ENCODE results near the gene CLDN17.

The CLDN17 gene, protein sequence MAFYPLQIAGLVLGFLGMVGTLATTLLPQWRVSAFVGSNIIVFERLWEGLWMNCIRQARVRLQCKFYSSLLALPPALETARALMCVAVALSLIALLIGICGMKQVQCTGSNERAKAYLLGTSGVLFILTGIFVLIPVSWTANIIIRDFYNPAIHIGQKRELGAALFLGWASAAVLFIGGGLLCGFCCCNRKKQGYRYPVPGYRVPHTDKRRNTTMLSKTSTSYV

DNA sequence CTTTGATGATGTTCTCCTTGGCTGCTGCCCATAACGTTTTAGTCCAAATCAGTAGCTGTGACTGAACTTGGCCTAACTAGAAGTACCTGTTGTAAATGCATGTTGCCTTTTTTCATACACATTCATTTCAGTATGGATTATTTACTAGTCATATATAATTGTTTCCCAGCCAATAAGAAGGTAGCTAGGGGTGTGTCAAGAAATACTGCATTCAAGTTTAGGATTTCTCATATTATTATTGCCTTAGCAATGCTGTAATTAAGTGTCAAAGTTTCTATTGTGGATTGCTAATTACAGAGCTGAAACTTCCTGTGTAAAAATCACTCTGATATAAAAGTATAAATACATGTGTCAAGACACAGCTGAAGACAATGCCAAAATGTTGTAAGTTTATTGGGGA lies at the start of gene CLDN17:
Gene CLDN17 (minus strand): TSS at position 101 of the 400 bp plus-strand sequence. CDS start 188 bp downstream, outside the sequence.
- DNase-seq: no peak

DNA sequence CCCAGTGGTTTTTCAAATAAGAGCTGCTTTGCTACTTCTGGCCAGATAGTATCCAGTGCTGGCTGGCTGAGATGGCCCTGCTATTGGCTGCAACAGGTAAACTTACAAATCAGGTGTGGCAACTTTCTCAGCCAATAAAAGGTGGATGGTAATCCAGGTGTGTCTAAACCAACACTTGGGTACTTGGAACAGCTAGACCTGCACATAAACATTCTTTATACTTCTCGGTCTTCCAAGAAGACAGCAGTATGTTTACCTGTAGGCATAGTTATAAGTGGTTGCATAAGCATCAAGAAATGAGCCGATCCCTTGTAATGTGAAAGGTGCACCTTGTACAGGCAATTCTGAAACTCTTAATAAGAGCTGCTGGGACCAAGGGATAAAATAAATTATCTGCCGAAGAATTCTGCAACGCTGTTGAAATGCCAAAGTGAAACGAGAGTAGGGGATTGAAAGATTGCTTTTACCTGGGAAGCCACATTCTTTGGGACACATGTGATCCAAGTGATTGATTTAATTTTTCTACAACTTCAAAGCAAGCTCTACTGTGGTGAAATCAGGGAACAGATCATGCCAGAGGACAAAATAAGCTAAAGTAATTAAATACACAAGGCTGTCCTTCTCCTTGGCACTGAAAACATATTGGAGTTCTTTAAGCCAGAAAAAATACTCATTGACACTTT lies 49.6 kb upstream of the CLDN17 start, which contains the start of gene CLDN8:
Gene CLDN8 (minus strand): TSS at position 57 of the 683 bp plus-strand sequence. CDS start 172 bp downstream, outside the sequence.
- no peak for DNase-seq

DNA sequence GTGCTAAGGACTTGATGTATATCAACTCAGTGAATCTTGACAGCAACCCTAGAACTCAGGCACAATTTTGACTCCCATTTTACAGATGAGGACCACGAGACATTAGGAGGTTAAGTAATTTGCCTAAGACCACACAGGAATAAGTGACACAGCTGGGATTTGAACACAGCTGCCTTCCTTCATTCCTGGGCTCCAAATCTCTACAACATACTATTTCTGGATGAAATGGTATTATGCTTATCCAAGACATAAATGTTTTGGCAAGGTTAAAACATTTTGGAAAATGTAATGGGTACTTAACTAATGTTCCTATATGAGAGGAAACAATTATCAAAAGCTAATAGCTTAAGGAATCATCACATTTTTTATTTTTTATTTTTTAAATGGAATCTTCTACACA lies 44.5 kb upstream of the CLDN17 start:
- DNase-seq: no peak

DNA sequence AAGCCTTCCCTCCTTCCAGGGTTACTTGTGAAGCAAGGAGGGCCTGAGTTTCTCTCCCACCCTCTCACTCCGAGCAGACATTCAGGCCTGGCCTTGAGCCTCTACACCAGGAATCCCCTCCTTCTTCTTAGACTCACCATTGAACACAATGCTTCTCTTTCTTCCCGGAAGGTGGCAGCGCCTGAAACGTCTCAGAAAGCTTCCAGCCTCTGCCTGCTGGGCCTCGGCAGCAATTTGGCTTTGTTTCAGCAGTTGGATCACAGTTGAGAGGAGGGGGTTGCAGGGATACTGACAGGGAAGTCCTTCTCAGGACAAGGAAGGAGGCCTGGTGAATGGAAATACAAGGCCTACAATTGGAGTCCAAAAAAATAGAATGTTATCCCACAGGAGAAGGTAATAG lies 43.0 kb upstream of the CLDN17 start:
- no peak for DNase-seq

DNA sequence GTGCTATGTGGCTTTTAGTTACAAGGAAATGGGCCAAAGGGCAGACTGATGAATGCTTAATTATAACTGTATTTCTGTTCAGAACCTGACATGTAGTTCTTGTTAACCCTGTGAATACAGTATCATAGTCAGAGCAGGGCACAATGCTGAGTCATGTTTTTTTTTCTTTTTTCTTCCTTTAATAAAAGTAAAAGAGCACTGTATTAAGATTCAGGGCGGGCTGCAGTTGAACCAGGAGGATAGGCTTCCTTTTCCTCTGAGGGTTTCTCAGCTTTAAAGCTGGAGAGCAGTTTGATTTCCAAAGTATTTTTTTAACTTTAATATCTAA lies 40.6 kb upstream of the CLDN17 start:
- no peak for DNase-seq

DNA sequence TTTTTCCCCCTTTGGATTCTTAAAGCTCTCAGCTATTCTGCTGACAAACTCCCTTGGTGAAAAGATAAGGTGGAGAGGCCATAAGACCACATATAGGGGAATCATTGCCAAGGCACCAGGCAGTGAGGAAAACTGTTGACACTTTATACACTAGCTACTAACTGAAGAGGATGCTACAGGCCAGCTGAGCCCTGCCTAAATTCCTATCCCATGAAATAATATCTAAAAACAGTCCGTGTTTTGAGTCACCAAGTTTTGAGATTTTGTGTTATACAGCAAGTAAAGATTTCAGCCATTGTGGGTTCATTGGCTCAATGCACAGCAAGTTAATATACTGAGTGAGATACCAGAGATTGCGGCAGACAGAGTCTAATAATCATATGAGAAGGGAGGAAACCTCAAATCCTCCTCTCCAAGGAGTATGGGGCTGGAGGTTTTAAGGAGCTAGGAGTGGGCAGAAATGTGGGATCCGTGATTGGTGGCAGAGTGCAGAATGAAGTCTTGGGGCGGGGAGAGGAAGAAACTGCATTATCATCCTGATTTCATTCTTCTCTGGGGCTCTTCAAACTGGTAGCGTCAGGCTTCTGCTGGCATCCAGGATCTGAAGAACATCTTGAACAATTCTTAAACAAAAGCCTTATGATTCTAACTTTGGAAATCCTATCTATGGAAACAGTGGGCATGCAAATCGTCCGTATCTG lies 40.1 kb upstream of the CLDN17 start:
- no peak for DNase-seq

DNA sequence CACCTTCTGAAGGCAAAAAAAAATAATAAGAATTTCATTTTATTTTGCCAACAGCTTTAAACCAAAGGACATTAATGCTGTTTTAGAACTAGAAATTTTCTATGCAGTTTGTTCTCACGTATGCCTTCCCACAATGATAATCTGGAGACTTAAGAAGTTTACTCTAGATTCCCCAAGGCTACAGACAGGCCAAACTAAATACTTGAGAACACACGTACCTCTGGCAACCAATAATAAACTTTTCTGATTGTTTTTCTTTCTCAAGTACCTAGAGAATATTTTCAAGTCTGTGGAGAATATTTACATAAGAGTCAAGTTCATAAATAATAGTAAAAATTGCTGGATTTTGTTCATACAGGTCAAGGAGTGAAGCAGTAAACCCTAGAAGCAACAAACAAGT lies 33.4 kb upstream of the CLDN17 start:
- DNase-seq: no peak

DNA sequence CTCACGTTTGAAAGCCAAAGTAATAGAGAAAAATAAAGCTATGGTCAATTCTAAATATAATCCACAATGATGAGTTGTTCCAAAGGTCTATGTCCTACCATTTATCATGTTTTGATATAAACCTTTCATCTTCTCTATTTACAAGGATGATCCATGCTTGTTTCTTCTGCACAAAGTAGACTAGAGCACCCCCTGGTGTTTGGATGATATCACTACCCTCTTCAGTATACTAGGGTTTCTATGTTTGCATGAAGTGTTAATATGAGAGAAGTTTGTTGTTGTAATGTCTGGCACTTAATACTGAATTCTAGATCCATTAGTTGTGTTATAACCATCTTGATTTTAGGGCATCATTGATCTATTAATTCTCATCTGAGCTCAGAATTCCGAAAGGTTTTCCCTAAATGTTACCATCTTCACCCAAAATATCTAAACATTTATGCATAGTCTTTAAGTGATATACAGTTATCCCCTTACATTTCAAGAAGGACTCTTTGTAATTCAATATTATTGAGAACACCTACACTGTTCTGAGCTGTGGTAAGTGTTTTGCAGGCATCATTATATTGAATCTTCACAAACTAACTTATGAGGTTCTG lies 28.2 kb upstream of the CLDN17 start:
- peak; percentile 39 for DNase-seq

DNA sequence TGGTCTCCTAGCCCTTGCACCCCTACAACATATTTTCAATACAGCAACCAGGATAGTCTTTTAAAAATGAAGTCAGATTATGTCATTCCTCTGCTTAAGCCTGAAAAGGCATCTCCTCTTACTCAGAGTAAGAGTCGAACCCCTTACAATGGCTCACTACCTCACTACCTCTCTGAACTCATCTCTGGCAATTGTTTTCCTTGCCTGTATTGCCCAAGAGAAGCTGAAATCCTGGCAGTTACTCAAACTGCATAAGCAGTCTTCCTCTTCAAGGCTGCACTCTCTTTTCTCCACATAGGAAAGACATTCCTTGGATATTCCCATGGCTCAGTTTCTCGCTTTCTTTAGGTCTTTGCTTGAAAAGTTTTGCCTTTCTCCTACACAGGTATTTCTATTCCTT lies 26.6 kb upstream of the CLDN17 start:
- no peak for DNase-seq

DNA sequence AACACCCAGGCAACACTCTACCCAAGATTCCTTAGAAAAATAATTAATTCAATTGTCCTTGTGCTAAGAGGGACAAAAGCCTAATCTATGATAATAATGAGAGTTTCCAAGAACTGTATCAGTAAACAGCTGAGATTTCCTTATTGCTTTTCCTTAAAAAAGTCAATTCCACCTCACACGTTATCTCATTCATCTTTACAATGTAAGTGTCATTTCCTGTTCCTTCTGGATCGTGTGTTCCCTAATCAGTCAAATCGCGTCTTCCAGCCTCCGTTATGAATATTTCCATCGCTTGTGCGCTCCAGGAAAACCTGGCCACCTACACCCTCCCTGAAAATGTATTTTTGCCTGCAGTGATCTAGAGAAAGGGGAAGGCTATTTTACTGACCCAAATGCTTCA lies 23.9 kb upstream of the CLDN17 start:
- no peak for DNase-seq

DNA sequence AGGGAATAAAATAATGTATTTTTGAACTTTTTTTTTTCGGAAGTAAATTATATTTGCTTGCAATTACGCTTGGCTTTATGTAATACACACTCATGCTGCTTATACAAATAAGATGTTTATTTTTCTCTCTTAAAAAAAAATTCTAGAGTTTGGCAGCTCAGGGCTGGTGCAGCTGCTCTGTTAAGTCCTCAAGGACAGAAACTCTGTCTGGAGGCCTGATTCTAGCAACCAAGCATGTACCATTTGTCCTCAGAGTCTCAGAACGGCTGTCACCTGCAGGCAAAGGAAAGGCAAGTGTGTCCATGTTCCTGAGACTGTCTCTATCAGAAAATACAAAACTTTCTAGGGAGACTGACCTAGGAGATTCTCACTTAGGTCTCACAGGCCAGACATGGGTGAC lies 23.2 kb upstream of the CLDN17 start:
- no peak for DNase-seq

DNA sequence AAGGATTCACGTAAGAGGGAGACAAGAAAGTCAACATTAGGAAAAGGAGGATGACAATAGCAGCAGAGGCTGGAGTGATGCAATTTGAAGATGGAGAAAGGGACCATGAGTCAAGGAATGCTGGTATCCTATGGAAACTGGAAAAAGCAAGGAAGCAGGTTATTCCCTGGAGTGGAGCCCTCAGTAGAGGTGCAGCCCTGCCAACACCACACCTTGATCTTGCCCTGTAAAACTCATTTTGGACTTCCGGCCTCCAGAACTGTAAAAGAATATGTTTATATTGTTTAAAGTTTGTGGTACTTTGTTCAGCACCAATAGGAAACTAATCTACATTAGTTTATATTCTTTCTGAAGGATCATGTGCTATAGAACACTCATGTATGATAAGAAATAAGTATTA lies 19.6 kb upstream of the CLDN17 start:
- DNase-seq: no peak

DNA sequence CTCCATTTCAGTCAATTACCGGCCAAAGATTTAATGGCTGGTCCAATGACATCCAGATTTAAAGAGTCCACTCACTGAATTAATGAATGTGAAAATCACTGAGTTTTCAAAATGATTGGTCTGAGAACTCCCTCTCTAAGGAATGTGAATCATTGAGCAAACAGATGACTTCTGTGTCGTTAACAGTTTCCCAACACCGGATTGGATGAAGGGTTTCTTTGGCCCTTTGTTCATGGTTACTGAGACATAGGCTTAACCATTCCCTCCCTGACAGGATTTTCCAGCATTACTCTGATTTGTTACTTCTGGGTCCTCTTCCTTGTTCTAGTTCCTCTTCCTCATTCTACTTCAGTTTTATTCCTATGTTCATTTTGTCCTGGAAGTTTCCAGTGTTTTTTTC lies 1.5 kb upstream of the CLDN17 start:
- DNase-seq: no peak

DNA sequence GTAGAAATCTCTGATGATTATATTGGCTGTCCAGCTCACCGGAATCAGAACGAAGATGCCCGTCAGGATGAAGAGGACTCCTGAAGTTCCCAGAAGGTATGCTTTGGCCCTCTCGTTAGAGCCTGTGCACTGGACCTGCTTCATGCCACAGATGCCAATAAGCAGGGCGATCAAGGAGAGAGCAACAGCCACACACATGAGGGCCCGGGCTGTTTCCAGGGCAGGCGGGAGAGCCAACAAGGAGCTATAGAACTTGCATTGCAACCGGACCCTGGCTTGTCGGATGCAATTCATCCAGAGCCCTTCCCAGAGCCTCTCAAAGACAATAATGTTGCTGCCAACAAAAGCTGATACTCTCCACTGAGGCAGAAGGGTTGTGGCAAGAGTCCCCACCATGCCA lies 434 bp downstream of the CLDN17 start:
- DNase-seq: no peak

DNA sequence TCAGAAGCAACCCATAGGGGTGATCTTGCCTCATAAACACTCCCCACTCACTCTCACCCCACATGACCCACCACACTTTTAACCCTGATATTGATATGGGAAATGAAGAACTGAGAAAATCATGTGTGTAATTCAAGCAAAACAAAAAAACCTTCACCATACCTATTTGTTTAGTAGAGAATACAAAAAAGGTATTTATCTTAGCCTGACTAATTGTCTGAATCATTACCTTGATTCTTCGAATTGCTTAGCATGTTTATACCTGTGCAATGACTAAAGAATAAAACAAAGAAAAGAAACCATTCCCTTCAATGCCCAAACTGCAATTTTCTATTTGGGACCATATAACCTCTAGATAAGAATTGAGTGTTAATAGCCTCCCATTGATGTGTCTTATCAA lies 1.8 kb downstream of the CLDN17 start:
- no peak for DNase-seq

DNA sequence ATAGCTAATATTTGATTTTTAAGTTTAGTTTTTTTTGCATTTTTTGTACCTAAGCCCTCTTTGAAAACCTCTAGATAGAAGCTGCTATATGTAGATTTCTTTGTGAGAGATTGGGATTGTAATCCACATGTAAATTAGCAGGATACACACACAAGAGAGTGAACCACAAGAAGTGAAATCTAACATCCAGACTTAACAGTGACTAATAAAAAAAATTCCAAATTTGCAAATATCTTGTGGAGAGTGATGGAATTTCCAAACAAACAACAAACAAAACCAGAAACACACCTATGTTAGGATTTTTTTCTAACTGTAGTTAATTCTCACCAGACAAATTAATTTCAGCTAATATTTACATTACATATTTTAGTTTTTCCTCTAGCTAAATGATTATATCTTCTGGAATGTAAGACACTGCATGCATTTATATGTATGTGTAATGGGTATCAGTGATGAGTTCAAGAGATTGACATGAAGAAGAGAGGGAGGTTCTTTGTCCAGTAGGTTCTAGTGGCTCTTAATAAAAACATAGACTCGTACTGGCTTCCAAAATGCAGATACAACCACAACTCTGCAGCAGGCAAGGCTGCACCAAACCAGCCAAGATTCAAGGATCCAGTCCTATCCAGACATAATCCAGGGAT lies 12.8 kb downstream of the CLDN17 start:
- no peak for DNase-seq

DNA sequence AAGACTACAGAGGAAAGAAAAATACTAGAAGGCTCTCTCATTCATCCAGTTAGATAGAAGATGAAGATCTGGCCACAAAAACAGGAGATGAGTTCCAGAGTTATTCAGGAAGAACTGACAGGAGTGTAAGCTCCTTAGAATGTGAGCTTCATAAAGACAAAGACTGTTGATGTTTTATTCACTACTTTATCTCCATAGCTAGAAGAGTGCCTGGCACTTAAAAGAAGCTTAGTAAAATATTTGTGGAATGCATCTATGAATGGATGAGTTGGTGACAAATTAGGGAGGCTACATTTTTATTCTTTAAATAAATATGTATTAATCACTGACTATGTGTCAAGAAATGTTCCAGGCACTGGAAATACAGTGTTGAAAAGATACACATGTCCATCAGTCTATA lies 13.8 kb downstream of the CLDN17 start:
- DNase-seq: no peak

DNA sequence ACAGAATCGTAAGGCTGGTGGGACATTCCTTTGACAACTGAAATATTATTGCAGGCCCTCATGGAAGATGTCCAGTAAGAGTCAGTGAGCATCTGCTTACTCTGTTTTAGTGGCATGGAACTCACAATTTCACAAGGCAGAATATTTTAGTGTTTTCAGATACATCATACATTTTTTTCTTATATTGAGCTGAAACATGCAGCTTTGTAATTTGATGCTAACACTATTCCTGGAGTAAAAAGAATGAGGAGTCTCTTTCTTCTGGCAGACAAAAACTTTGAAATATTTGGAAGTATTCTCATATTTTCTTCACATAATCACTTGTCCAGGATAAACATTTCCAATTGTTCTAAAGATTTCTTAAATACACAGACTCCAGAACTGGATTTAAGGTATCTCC lies 17.7 kb downstream of the CLDN17 start:
- DNase-seq: no peak

DNA sequence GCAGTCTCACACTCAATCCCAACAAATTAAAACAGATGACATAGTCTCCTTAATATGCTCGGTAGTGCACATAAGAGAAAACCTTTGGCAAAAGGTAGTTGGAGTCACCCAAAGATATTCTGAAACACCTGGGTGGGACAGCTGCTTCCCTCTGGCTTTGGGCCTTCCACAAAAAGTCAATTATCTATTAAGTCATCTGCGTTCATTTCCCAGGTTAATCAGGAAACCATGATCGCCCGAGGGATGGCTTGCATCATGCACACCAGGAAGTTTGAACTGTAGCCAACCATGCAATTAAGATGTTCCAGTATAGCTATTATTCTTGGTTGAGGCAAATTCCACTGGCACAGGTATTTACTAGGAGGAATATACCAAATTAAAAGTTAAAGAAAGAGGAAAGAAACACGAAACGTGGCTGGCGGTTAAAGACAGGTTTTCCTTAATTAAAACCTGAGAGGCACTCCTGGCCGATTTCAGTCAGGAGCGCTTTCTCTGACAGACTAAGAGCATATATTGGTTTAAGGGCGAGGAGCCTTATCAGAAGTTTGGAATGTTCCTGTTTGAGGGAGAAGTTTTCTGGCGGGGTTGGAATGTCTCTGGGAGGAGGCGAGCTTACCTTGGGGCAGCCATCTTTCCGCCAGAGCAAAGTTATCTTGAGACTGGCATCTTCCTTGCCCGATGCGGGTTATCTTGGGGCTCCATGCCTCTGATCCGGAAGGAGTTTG lies 19.9 kb downstream of the CLDN17 start:
- no peak for DNase-seq

DNA sequence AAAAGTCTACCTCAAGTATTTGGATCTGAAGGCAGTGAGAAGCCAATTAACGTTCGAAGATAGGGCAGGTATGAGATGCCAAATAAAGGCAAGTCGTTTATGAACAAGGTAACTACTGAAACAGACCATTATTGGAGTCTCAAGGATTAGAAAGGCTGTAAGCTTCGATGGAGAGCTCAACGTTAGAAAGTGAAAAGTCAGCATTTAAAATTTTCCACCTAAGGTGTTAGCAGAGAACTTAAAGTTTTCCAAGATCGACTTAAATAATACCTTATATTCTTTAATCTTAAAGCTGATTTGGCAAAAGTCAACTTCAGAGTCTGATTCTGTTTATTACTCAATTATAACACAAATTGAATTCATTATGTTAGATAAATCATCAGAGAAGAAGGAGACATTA lies 28.1 kb downstream of the CLDN17 start:
- DNase-seq: no peak

DNA sequence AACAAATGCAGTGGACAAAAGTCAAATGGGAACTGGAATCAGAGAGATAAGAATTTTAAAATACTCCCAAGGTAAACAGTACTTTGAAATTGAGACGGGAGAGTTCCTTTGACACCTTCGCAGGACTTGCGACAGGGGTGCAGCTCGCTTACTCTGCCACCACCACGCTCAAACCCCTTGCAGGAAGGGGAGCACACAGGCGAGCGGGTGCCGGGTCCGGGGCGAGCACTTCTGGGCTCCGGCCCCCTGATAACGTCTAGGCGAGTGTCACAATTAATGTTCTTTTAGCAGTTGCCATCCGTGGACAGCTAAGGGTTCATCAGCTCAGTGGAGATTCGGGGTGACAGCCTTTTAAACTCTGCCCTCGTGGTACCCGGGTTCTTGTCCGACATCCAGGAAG lies 37.4 kb downstream of the CLDN17 start:
- DNase-seq: no peak

DNA sequence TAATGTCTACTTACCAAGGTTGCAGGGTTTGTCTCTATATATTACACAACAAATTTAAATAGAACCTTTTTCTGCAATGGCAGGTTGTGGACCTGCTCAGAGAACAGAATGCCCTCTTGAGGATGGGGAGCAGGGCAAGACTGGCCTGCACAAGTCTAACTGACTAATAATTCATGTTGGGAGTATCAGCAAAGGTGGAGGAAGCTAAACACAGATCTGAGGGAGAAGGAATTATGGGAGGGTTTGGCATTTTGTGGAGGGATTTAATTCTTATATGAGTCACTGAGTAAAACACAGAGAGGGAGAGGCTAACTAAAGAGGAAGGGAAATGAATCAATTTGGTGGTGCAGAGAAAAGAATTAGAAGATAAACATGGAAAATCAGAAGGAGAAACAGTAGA lies 40.0 kb downstream of the CLDN17 start:
- DNase-seq: no peak

DNA sequence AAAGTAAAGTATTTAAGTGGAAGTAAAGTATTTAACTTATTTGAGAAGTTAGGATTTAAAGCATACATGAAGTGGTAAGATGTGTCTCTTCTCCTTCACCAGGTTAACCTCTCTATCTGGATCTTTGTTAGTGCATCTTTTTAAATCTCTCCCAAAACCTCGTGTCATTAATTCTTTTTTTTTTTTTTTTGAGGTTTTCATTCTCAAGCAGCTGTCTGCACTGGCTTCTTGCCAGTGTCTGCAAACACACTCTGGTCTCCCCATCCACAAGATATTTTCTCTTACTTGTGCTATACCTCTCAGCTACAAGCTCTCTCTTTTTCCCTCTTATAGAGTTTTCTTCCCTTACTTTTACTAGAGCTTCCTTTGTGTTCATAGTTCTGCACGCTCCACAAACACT lies 49.0 kb downstream of the CLDN17 start:
- DNase-seq: no peak
